KMS-11 (cell line): ENCODE results near the gene GNB1.

Experiments used
- H2AFZ ChIP-seq: fragments of 200-600 bp; sonication (generic); 2 replicates; pipeline ENCODE4 v1.6.1; 2016; ENCODE audit warnings: antibody characterized with exemption, mixed run types, low read depth
- H3K27ac ChIP-seq: fragments of 200-600 bp; sonication (generic); 2 replicates; pipeline ENCODE4 v1.6.1; 2016; ENCODE audit warnings: mild to moderate bottlenecking, mixed run types
- H3K27me3 ChIP-seq: fragments of 200-600 bp; sonication (generic); 2 replicates; pipeline ENCODE4 v1.6.1; 2017; ENCODE audit warnings: mild to moderate bottlenecking, low read depth, mixed run types, moderate library complexity; ENCODE audit not compliant: insufficient read depth
- H3K36me3 ChIP-seq: fragments of 200-600 bp; sonication (generic); 2 replicates; pipeline ENCODE4 v1.6.1; 2017; ENCODE audit warnings: mild to moderate bottlenecking, mixed run types; ENCODE audit not compliant: insufficient read depth
- H3K4me1 ChIP-seq: fragments of 200-600 bp; sonication (generic); 2 replicates; pipeline ENCODE4 v1.6.1; 2016; ENCODE audit warnings: mild to moderate bottlenecking, low read depth, mixed run types; ENCODE audit not compliant: poor library complexity, severe bottlenecking
- H3K4me2 ChIP-seq: fragments of 200-600 bp; sonication (generic); 2 replicates; pipeline ENCODE4 v1.7.0; 2016; ENCODE audit warnings: mild to moderate bottlenecking, mixed run types
- H3K4me3 ChIP-seq: fragments of 200-600 bp; sonication (generic); IDR thresholded peaks from 2 replicates; pipeline ENCODE4 v1.6.1; 2017; ENCODE audit warnings: low read depth, low read length, mixed read lengths; ENCODE audit not compliant: insufficient read depth
- H3K79me2 ChIP-seq: fragments of 200-600 bp; sonication (generic); 2 replicates; pipeline ENCODE4 v1.6.1; 2016; ENCODE audit warnings: low read depth, mixed run types; ENCODE audit not compliant: insufficient read depth
- H3K9ac ChIP-seq: fragments of 200-600 bp; sonication (generic); 2 replicates; pipeline ENCODE4 v1.6.1; 2016; ENCODE audit warnings: mild to moderate bottlenecking, mixed run types
- H4K20me1 ChIP-seq: fragments of 200-600 bp; sonication (generic); 2 replicates; pipeline ENCODE4 v1.6.1; 2016; ENCODE audit warnings: mild to moderate bottlenecking, mixed run types; ENCODE audit not compliant: insufficient read depth
- CTCF ChIP-seq: fragments of 200-600 bp; sonication (generic); conservative IDR thresholded peaks from 2 replicates; pipeline ENCODE4 v1.6.1; 2017; ENCODE audit warnings: low read depth, mild to moderate bottlenecking, antibody characterized with exemption, low read length, moderate library complexity, mixed read lengths

GNB1 gene

GRCh38 chr1:1841575-1841995 lies 49.3 kb downstream of the GNB1 start:
- Histone ChIP-seq H3K27ac (no peak overlapping the region; the same call in 1 of the 2 replicates), H3K4me3 (no peak overlapping the region), H3K36me3 (no peaks in the 10 kb centered on the region), H3K79me2 (peaks cover 95% of the 10 kb centered on the region), H3K4me2 (no peak overlapping the region), H3K4me1 (peaks cover 56% of the 10 kb centered on the region), H4K20me1 (peaks cover 17% of the 10 kb centered on the region), H3K9ac (no peak overlapping the region), H3K27me3 (no peaks in the 10 kb centered on the region), H2AFZ (no peak overlapping the region)
- no peak for TF ChIP-seq CTCF

- H3K79me2 ChIP-seq: peaks cover 97% of the 10 kb centered on the region
- no peak overlapping the region for H2AFZ ChIP-seq
- no peak overlapping the region for H3K4me3 ChIP-seq
- H3K4me2 ChIP-seq: no peak overlapping the region
- TF ChIP-seq CTCF: no peak
- H4K20me1 ChIP-seq: peaks cover 14% of the 10 kb centered on the region
- no peaks in the 10 kb centered on the region for H3K36me3 ChIP-seq
- no peak overlapping the region for H3K27ac ChIP-seq
- no peaks in the 10 kb centered on the region for H3K27me3 ChIP-seq
- H3K9ac ChIP-seq: no peak overlapping the region
- H3K4me1 ChIP-seq: peaks cover 49% of the 10 kb centered on the region
Measured at GRCh38 chr1:1839311-1839965, 51.4 kb downstream of the GNB1 start.

- Histone ChIP-seq H3K4me1 (peaks cover 16% of the 10 kb centered on the region), H3K27me3 (no peaks in the 10 kb centered on the region), H3K4me2 (no peak overlapping the region), H3K9ac (no peak overlapping the region), H3K79me2 (peaks cover 96% of the 10 kb centered on the region), H3K36me3 (peaks cover 5% of the 10 kb centered on the region), H4K20me1 (no peaks in the 10 kb centered on the region), H2AFZ (no peak overlapping the region), H3K4me3 (no peak overlapping the region), H3K27ac (no peak overlapping the region)
- no peak for TF ChIP-seq CTCF
Measured at GRCh38 chr1:1836119-1836518, 54.8 kb downstream of the GNB1 start.

GRCh38 chr1:1835546-1835945 lies 55.3 kb downstream of the GNB1 start:
- H3K4me3 ChIP-seq: no peak overlapping the region
- H2AFZ ChIP-seq: no peak overlapping the region
- no peaks in the 10 kb centered on the region for H4K20me1 ChIP-seq
- no peak overlapping the region for H3K27ac ChIP-seq
- no peaks in the 10 kb centered on the region for H3K27me3 ChIP-seq
- peaks cover 96% of the 10 kb centered on the region for H3K79me2 ChIP-seq
- H3K4me2 ChIP-seq: no peak overlapping the region
- no peak overlapping the region for H3K9ac ChIP-seq
- peaks cover 5% of the 10 kb centered on the region for H3K36me3 ChIP-seq
- TF ChIP-seq CTCF: no peak
- peaks cover 10% of the 10 kb centered on the region for H3K4me1 ChIP-seq
